Hair follicle dermal papilla cell (primary cell): Measurements from ENCODE around the gene PAPSS1. TPM values are rescaled to one million over a fixed set of nuclear protein-coding genes. Genes with fewer than 3 reads are reported as not detected.

Experiments used
- total RNA-seq: library from RNA; depleted of rRNA; stranded (reverse); fragments of >200 nt; gene quantifications from 2 replicates; pipeline ENCODE4 v1.2.3, GENCODE V29; 2012

Gene PAPSS1
- 93.5 and 94.1 TPM in 2 replicates for total RNA-seq

GRCh38 chr4:107719922-107720722 is at the start of gene PAPSS1:
Gene PAPSS1, minus strand, starts transcription at chr4:107720234. Its CDS starts 55 bp downstream, at chr4:107720179.

Other genes with a start within 250 kb of the PAPSS1 start
- gene SGMS2, start 104.7 kb upstream of the PAPSS1 start, total RNA-seq: 218 and 240 TPM in 2 replicates
- 22.2 and 32.5 TPM in 2 replicates for gene CYP2U1, start 211.3 kb upstream of the PAPSS1 start, total RNA-seq